ENCODE results near the gene COQ8B.

- no peak for TF ChIP-seq CTCF (IDR thresholded peaks at IDR 0.05)
- TF ChIP-seq POLR2A (IDR thresholded peaks at IDR 0.05): no peak
Measured at GRCh38 chr19:40650749-40651305, 65.9 kb downstream of the COQ8B start.
